Urinary bladder (tissue), 4 donors: ENCODE results near the gene MROH8. TPM values are rescaled to one million over a fixed set of nuclear protein-coding genes. Genes with fewer than 3 reads are reported as not detected.

Experiments
- DNase-seq: peaks from one replicate; pipeline ENCODE4 v3.0.0-alpha.2; 2015; ENCODE audit errors: extremely low spot score
- H3K27ac ChIP-seq: one replicate; pipeline ENCODE4 v1.5.1; 2013; ENCODE audit warnings: low read depth, mild to moderate bottlenecking, moderate library complexity
- H3K36me3 ChIP-seq: one replicate; pipeline ENCODE4 v1.6.1; 2013; ENCODE audit warnings: mild to moderate bottlenecking, moderate library complexity; ENCODE audit not compliant: insufficient read depth
- H3K4me1 ChIP-seq: one replicate; pipeline ENCODE4 v1.6.1; 2013; ENCODE audit warnings: mild to moderate bottlenecking, moderate library complexity; ENCODE audit not compliant: insufficient read depth
- H3K4me3 ChIP-seq: one replicate; pipeline ENCODE4 v1.5.1; 2013; ENCODE audit warnings: low read depth, low read length
- WGBS: extraction: QIAGEN DNeasy Blood & Tissue Kit; methylation state at CpG from one replicate; pipeline ENCODE4 v1.1.7; 2013; 5-methylcytosine and 5-hydroxymethylcytosine counted together
- polyA plus RNA-seq: library from polyadenylated mRNA; stranded (reverse); fragments of 200-250 nt; gene quantifications from one replicate; pipeline ENCODE4 v1.2.3, GENCODE V29; 2013
- total RNA-seq: library from RNA; depleted of rRNA; stranded (reverse); fragments of >200 nt; gene quantifications from one replicate; pipeline ENCODE4 v1.2.3, GENCODE V29; 2014
- donor health status: healthy with polysubstance abuse.
- donor health status: healthy.

MROH8 gene
- total and polyA plus RNA-seq, 2 donors: 1.8 to 6.3 TPM

DNA sequence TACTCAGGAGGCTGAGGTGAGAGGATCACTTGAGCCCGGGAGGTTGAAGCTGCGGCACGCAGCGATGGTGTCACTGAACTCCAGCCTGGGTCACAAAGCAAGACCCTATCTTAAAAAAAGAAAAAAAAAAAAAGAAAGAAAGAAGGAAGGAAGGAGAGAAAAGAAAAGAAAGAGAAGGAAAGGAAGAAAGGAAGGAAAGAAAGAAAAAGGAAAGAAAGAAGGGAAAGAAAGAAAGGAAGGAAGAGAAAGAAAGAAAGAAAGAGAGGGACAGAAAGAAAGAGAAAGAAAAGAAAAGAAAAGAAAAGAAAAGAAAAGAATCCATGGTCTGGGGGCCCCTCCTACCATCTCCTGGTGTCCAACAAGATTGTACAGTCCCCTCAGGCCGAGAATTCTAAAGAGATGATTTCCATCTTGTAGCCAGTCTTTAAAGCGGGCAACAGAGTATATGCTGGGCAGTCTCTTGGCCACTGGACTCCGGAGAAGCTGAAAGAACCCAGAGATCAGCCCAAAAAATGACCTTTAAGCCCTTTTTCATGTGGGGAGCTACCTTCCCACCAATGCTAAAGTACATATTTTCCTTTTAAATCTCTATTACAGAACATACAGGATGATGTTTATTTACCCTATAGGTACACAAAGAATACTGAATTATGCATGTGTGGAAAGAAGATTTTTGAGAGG, 59.9 kb downstream of the MROH8 start:
- no peak for DNase-seq
- Histone ChIP-seq H3K4me1 (no peaks in the 10 kb centered on the region), H3K27ac (no peak overlapping the region), H3K4me3 (no peak overlapping the region), H3K36me3 (no peaks in the 10 kb centered on the region)
- WGBS: 92% methylated on average over 7 of the region's 7 CpGs

DNA sequence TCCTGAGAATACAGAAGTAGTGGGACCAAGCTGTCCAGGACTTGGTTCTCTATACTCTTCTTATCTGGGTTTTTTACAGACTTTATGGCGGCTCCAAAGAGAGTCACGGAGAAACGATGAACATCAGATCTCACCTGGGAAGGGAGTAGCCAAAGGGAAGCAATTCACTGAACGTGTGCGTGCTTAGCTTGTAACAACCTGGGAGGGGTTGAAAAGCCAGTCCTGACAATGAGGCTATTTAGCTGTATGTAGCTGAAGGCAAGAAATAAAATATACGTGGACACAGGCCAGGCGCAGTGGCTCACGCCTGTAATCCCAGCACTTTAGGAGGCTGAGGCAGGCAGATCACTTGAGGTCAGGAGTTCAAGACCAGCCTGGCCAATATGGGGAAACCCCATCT, 65.3 kb downstream of the MROH8 start:
- Histone ChIP-seq H3K4me3 (no peak overlapping the region), H3K4me1 (no peaks in the 10 kb centered on the region), H3K27ac (no peak overlapping the region), H3K36me3 (no peaks in the 10 kb centered on the region)
- DNase-seq: no peak
- 94% methylated on average over 8 of the region's 8 CpGs for WGBS

DNA sequence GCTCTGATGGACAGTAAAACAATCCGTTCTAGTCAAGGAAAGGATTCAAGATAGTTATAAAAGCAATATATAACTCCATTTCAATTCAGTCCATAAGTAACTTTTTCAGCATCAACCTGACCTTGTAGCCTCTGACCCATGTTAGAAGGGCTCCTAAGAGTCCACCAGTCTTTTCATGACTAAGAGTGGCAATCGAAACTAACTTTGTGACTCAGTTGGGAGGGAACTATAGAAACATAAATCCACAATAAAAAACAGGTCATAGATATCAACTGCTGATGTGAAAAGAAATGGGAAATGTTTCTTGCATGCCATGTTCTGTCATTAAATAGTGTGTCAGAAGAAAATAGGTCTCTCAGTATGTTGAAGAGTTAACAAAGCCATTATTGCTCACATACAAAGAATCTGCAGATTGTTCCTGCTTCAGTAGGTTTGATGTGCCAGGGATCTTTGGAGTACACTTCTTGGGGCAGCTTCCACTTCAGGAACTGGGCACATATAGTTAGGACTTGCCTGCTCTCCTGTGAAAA, 67.4 kb downstream of the MROH8 start:
- 88% methylated on average over 2 of the region's 2 CpGs for WGBS
- H3K4me1 ChIP-seq: no peaks in the 10 kb centered on the region
- no peak overlapping the region for H3K27ac ChIP-seq
- DNase-seq: no peak
- no peaks in the 10 kb centered on the region for H3K36me3 ChIP-seq
- H3K4me3 ChIP-seq: no peak overlapping the region

DNA sequence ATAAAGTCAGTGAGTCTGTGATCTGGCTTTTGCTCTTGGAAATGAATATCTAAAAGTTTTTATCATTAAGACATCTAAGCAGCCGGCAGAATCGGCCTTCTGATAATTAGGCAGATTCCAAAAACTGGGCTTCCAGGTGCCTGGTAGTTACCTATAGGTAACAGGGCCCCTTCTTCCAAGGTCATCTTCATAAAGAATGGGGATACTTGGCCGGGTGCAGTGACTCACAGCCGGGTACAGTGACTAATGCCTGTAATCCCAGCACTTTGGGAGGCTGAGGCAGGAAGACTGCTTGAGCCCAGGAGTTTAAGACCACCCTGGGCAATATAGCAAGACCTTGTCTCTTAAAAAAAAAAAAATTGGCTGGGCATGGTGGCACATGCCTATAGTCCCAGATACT, 70.7 kb downstream of the MROH8 start:
- no peak overlapping the region for H3K4me3 ChIP-seq
- H3K36me3 ChIP-seq: no peaks in the 10 kb centered on the region
- WGBS: 85% methylated on average over 4 of the region's 4 CpGs
- no peak for DNase-seq
- no peak overlapping the region for H3K27ac ChIP-seq
- H3K4me1 ChIP-seq: no peaks in the 10 kb centered on the region

DNA sequence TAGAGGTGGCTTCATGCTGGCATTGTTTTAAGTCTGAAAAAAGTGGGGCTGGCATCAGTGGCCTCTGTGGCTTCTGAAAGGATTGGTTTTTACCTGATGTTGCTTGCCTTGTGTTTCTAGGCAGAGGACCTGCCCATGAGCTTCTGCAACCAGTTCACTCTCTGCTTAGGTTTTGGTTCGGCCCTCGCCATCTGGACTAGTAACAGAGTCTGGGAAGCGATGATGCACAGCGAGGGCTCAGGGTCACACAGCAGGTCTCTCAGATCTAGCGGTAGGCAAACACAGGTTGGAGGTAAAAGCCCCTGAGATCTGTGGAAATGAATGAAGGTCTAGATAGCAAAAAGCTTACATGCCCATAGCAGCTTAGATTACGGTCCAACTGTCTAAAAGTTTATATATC, 76.8 kb downstream of the MROH8 start:
- Histone ChIP-seq H3K4me3 (no peak overlapping the region), H3K4me1 (no peaks in the 10 kb centered on the region)
- WGBS: 92% methylated on average over 6 of the region's 6 CpGs

DNA sequence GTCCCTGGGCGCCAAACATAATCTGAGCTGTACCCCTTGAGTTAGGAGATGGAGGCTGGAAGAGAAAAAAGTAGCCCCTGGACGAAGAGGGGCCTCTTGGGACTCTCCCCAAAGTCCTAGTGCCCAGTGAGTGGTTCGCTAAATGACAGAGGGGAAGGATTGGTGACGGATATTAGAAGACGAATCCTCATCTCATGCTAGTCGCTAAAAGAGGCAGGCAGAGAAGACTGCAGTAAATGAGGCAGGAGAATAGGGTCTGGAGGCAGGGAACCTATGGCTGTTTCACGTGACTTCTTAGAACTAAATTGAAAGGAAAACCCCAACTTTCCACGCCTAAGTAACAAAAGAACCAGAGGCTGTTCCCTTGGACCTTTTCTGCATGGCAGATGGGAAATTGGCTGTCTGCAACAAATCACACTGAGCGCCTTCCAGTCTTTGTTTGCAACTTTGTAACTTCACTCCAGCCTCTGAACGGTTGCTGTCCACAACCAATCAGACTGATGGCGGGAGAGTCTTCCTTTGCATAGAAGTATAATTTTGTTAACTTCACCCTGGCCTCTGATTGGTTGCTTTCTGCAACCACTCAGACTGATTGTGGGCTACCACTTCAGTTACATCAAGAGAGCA, 82.8 kb downstream of the MROH8 start:
- no peak for DNase-seq
- Histone ChIP-seq H3K27ac (no peak overlapping the region), H3K4me1 (no peaks in the 10 kb centered on the region), H3K36me3 (no peaks in the 10 kb centered on the region), H3K4me3 (no peak overlapping the region)
- WGBS: 66% methylated on average over 11 of the region's 11 CpGs

More for the DNA sequence above, 76.8 kb downstream of the MROH8 start:
- Histone ChIP-seq H3K27ac (no peak overlapping the region), H3K36me3 (no peaks in the 10 kb centered on the region)
- no peak for DNase-seq

DNA sequence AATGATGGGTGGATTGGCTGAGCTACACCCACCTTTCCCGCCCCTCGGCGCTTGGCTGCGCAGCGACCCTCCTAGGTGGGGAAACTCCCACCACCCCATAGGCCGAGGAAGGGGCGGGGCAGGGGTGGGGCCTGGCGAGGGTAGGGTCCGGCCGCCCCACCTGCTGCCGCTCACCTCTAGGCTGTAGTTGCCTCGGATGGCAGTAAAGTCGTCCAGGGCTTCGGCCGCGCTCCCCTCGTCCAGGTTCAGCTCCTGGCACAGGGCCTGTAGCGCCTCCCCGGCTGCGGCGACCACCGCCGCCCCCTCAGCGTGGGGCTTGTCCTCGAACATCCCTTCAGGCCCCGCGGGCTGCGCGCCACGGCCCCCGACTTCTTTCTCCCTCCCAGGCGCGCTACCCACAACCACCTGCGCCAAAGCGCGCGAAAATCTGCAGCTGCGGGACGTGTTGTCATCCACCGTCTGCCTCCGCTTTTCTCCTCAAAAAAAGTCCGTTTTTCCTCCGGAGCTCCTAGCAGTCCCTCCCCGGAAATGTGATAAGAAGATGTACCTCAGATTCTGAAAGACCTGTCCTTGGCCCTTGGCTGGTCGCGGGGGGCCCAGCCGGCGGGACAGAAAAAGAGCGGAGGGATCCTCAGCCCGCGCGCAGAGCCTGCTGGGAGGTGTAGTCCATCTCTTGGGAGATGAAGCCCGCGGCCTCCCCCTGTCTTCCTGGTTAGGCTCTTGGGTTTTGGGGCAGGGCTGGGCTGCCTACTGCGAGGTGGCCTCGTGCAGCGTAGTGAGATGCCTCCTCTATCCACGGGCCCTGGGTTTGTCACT, 83.5 kb downstream of the MROH8 start, which contains the start of gene RBL1:
RBL1 (minus strand) TSS at position 399 of the 816 bp plus-strand sequence; CDS start at position 330, 69 bp downstream.
- H3K4me3 ChIP-seq: peak within 1 kb of the TSS; percentile 65
- DNase-seq: peak; percentile 74
- no peak within 1 kb of the TSS for H3K27ac ChIP-seq
- H3K4me1 ChIP-seq: no peaks in the 10 kb centered on the region
- under 1% methylated on average over 58 of the region's 58 CpGs for WGBS
- no peaks in the 10 kb centered on the region for H3K36me3 ChIP-seq

DNA sequence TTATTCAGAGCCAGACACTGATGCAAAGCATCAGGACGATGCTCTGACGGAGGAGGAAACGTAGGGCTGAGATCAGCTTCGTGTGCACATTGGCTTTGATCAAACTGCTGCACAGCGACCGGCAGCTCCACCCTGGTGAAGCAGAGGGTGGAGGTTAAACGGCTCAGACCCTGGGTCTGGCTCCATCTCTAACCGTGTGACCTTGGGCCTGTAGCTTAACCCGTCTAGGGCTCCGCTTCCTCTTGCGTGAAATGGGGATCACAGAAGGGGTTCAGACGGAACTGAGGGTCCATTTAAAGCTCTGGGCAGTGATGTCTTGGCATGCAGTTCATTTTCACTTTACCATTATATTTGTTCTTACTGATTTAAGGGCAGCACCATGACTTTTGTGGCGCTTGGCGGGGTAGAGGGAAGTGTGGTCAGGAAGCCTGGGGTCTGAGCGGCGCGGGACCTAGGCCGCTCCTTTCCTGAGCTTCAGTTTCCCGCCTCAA, 84.2 kb downstream of the MROH8 start:
- no peak overlapping the region for H3K27ac ChIP-seq
- H3K4me3 ChIP-seq: peak overlapping the region; percentile 65
- DNase-seq: no peak
- H3K36me3 ChIP-seq: no peaks in the 10 kb centered on the region
- WGBS: 1% methylated on average over 19 of the region's 19 CpGs
- no peaks in the 10 kb centered on the region for H3K4me1 ChIP-seq

DNA sequence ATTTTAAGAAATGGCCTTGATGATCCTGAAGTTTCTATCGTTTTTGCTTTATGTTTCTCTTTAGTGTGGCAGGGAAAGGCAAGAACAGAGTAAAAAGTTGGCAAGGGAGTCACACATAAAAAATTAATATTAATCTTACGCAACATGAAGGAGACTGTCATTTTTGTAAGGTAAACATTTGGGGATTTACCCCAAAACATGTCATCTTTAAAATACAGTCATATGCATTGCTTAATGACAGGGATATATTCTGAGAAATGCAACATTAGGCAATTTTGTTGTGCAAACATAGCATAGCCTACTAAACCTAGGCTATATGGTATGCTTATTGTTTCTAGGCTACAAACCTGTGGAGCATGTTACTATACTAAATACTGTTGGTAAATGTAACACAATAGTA, 88.9 kb downstream of the MROH8 start:
- Histone ChIP-seq H3K36me3 (no peaks in the 10 kb centered on the region), H3K4me1 (no peaks in the 10 kb centered on the region), H3K4me3 (no peak overlapping the region), H3K27ac (no peak overlapping the region)
- no peak for DNase-seq
- WGBS: 87% methylated on average over 2 of the region's 2 CpGs

DNA sequence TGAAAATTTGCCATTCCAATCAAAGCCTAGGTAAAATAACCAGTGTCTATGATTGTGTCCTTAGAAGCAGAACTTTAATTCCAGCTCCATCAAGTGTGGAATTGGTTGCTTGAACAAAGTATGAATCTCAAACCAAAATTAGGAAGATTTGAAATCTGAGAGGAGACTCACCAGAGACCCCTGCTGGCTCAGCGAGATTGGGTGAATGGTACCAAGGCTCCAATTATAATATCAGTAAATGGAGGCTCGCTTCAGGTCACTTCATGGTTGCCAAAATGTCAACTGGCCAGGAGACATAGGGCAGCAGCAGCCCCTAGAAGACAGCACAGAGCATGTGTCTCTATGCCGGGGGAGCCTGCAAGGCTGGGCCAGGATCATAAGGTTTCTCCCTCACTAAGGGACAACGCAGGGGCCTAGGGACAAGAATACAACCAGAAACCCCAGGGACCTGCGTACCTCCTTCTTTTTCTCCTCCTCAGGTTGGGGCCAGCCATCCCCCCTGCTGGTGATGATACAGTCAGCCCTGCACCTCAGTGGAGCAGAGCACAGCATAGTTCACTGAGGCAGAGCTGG, 97.5 kb downstream of the MROH8 start:
- WGBS: 96% methylated on average over 5 of the region's 5 CpGs
- no peak for DNase-seq
- no peak overlapping the region for H3K27ac ChIP-seq
- H3K4me3 ChIP-seq: no peak overlapping the region
- H3K4me1 ChIP-seq: no peaks in the 10 kb centered on the region
- no peaks in the 10 kb centered on the region for H3K36me3 ChIP-seq

DNA sequence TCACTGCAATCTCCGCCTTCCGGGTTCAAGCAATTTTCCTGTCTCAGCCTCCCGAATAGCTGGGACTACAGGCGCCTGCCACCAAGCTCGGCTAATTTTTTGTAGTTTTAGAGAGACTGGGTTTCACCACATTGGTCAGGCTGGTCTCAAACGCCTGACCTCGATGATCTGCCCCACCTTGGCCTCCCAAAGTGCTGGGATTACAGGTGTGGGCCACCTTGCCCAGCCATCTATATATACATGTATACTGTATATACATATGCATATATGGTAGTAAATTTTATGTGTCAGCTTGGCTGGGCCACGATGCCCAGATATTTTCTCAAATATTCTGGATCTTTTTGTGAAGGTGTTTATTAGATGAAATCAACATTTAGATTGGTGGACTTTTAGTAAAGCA, 102.3 kb downstream of the MROH8 start:
- WGBS: 94% methylated on average over 8 of the region's 8 CpGs
- Histone ChIP-seq H3K4me3 (no peak overlapping the region), H3K36me3 (no peaks in the 10 kb centered on the region), H3K4me1 (no peaks in the 10 kb centered on the region), H3K27ac (no peak overlapping the region)
- no peak for DNase-seq

DNA sequence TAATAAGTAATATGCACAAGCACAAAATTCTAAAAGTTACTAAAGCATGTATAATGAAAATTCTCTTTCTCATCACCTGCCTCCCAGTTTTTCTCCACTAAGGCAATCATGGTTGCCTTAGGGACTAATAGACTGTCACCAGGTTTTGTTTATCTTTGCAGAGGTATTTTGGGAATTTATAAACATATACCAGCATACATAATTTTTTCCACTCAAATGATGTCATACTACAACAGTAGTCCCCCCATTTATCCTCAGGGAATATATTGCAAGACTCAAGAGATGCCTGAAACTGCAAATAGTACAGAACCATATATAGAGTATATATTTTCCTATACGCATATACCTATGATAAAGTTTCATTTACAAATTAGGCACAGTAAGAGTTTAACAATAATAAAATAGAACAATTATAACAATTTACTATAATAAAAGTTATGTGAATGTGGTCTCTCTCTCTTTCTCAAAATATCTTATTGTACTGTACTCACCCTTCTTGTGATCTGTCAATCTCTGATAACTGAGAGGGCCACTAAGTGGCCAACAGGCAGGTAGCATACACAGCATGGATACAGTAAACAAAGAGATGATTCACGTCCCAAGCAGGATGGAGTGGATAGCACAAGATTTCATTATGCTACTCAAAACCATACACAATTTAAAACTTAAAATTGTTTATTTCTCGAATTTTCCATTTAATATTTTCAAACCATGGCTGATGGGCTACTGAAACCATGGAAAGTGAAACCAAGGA, 103.2 kb downstream of the MROH8 start:
- Histone ChIP-seq H3K4me3 (no peak overlapping the region), H3K27ac (no peak overlapping the region), H3K36me3 (no peaks in the 10 kb centered on the region), H3K4me1 (no peaks in the 10 kb centered on the region)
- no peak for DNase-seq
- WGBS: 83% methylated on average over 3 of the region's 3 CpGs
